Calu3 (cell line): ENCODE measurements around the gene RSU1. TPM values are rescaled to one million over a fixed set of nuclear protein-coding genes. Genes with fewer than 3 reads are reported as not detected.

Experiments
- BruUV-seq: library from RNA; stranded (reverse); fragments of 400-500 nt; replicated peaks from 2 replicates; lab custom pipeline; 2021; lab: Mats Ljungman, UMichigan
- CTCF ChIA-PET: fragments of 300-600 bp; sonication (Branson Sonifier 250); formaldehyde crosslinking; loops from one replicate; lab custom pipeline; 2022; ENCODE audit warnings: antibody characterized with exemption; lab: Charles Lee
- DNase-seq: peaks from one replicate; pipeline ENCODE4 v3.0.0; 2022
- H3K27ac Mint-ChIP-seq: one replicate; pipeline ENCODE4 v1.8.0; 2022; ENCODE audit warnings: mixed read lengths; ENCODE audit not compliant: unreplicated experiment
- H3K27me3 Mint-ChIP-seq: one replicate; pipeline ENCODE4 v1.8.0; 2022; ENCODE audit warnings: mixed read lengths; ENCODE audit not compliant: unreplicated experiment
- H3K36me3 Mint-ChIP-seq: one replicate; pipeline ENCODE4 v1.8.0; 2022; ENCODE audit warnings: mild to moderate bottlenecking, moderate library complexity, mixed read lengths; ENCODE audit not compliant: insufficient read depth, unreplicated experiment
- H3K4me1 Mint-ChIP-seq: one replicate; pipeline ENCODE4 v1.8.0; 2022; ENCODE audit warnings: mild to moderate bottlenecking, low read depth, mixed read lengths; ENCODE audit not compliant: unreplicated experiment
- H3K4me3 Mint-ChIP-seq: one replicate; pipeline ENCODE4 v1.8.0; 2022; ENCODE audit warnings: mild to moderate bottlenecking, low read depth, moderate library complexity, mixed read lengths; ENCODE audit not compliant: unreplicated experiment
- H3K9me3 Mint-ChIP-seq: one replicate; pipeline ENCODE4 v1.8.0; 2022; ENCODE audit warnings: low read depth, mixed read lengths; ENCODE audit not compliant: unreplicated experiment
- CTCF ChIP-seq: fragments of 200-600 bp; IDR thresholded peaks from one replicate; pipeline ENCODE4 v1.8.0; 2022; ENCODE audit warnings: antibody characterized with exemption; ENCODE audit not compliant: unreplicated experiment
- intact Hi-C: fragments of 100-400 bp; cut with micrococcal nuclease; formaldehyde crosslinking; loops from one replicate; pipeline ENCODE4 v1.10.0; 2022; ENCODE audit not compliant: unreplicated experiment
- total RNA-seq: library from RNA; stranded (reverse); gene quantifications from 2 replicates; pipeline ENCODE4 v1.2.3, GENCODE V29; 2022

Gene RSU1
- total RNA-seq, 1 experiment from 2014 or later: 56.8 TPM

DNA sequence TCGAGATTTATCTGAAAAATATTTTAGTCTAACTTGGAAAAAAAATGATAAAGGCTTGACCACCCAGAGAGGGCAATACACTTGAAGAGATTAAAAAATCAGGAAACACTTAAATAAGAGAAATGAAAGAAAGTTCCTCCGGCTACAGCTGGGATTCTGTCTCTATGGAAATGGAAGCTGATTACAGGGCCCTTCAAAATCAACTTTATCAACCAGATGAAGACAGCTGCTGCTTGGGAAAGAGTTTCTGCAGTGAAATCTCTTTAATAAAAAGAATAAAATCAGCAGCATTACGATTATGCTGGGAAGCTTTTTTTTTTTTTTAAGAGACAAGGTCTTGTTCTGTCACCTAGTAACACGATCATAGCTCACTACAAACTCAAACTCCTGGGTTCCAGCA is 4.5 kb downstream of the RSU1 start:
- TF ChIP-seq CTCF: no peak
- Mint-ChIP-seq H3K36me3 (peaks cover 17% of the 10 kb centered on the region), H3K27ac (no peak overlapping the region), H3K9me3 (no peaks in the 10 kb centered on the region), H3K27me3 (no peaks in the 10 kb centered on the region), H3K4me3 (no peak overlapping the region), H3K4me1 (peaks cover 18% of the 10 kb centered on the region)
- no peak for DNase-seq
- CTCF ChIA-PET: no interaction called here
- intact Hi-C loops: no loop called here
- BruUV-seq: no TSS peak

DNA sequence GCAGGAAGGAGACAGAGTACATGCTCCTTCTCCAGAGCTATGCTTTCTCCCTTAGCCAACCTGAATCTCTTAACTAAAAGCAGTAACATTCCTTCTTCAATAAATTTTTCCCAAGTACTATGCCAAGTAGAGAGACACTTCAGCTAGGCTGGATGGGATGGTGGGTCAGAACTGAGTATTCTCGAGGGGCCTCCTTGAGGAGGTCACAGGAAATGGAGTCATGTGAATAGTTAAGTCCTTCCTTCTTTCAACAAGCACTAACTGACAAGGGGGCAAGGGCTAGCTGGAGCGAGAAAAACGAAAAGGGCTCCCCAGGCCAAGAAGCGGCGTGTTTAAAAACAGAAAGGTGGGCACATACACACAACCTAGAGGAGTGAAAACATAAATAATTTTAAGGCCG is 5.5 kb downstream of the RSU1 start:
- Mint-ChIP-seq H3K27ac (no peak overlapping the region), H3K9me3 (no peaks in the 10 kb centered on the region)
- CTCF ChIA-PET: no interaction called here

GRCh38 chr10:16811292-16811691 is 5.9 kb downstream of the RSU1 start:
- H3K27ac Mint-ChIP-seq: no peak overlapping the region
- BruUV-seq: no TSS peak
- DNase-seq: no peak
- H3K27me3 Mint-ChIP-seq: no peaks in the 10 kb centered on the region
- intact Hi-C loops: no loop called here
- no peak overlapping the region for H3K4me3 Mint-ChIP-seq
- peaks cover 14% of the 10 kb centered on the region for H3K4me1 Mint-ChIP-seq
- no peaks in the 10 kb centered on the region for H3K9me3 Mint-ChIP-seq
- TF ChIP-seq CTCF: no peak
- CTCF ChIA-PET: no interaction called here
- peaks cover 4% of the 10 kb centered on the region for H3K36me3 Mint-ChIP-seq

More for the DNA sequence above, 5.5 kb downstream of the RSU1 start:
- Mint-ChIP-seq H3K27me3 (no peaks in the 10 kb centered on the region), H3K36me3 (peaks cover 8% of the 10 kb centered on the region), H3K4me1 (peaks cover 18% of the 10 kb centered on the region), H3K4me3 (no peak overlapping the region)
- intact Hi-C loops: no loop called here
- no TSS peak for BruUV-seq
- no peak for TF ChIP-seq CTCF
- DNase-seq: no peak

- no peak overlapping the region for H3K4me3 Mint-ChIP-seq
- H3K4me1 Mint-ChIP-seq: no peaks in the 10 kb centered on the region
- peak; percentile 55 for DNase-seq
- intact Hi-C loops: loop anchor here (1.0 kb wide), 1 partner anchor 930 kb away; no protein-coding TSS in a partner anchor
- CTCF ChIA-PET: no interaction called here
- H3K27me3 Mint-ChIP-seq: no peaks in the 10 kb centered on the region
- no peaks in the 10 kb centered on the region for H3K9me3 Mint-ChIP-seq
- TF ChIP-seq CTCF: peak; percentile 54
- BruUV-seq: no TSS peak
- no peaks in the 10 kb centered on the region for H3K36me3 Mint-ChIP-seq
- H3K27ac Mint-ChIP-seq: no peak overlapping the region
Observed at GRCh38 chr10:16809074-16809718, 8.0 kb downstream of the RSU1 start.
